HepG2 (cell line): Measurements from ENCODE around the gene CNEP1R1. TPM values are rescaled to one million over a fixed set of nuclear protein-coding genes. Genes with fewer than 3 reads are reported as not detected.

Experiments used
- ATF2 ChIP-seq: sonication (generic); formaldehyde crosslinking; IDR thresholded peaks from 2 replicates; pipeline ENCODE4 v1.4.0; 2020; ENCODE audit warnings: missing genetic modification reagents
- CEBPB ChIP-seq: IDR thresholded peaks from 2 replicates; pipeline ENCODE4 v1.6.1; 2011; ENCODE audit warnings: low read depth, low read length, improper control_type of control experiment, borderline replicate concordance
- CHD4 ChIP-seq: fragments of 200-600 bp; sonication (generic); IDR thresholded peaks from 2 replicates; pipeline ENCODE4 v1.7.0; 2017; ENCODE audit warnings: mild to moderate bottlenecking, low read length, borderline replicate concordance
- DBP ChIP-seq: sonication (generic); formaldehyde crosslinking; IDR thresholded peaks from 2 replicates; pipeline ENCODE4 v1.4.0; 2020; ENCODE audit warnings: missing genetic modification reagents; ENCODE audit errors: not compliant biosample characterization
- DMAP1 ChIP-seq: IDR thresholded peaks from 2 replicates; pipeline ENCODE4 v1.6.1; 2016
- FOXA3 ChIP-seq: IDR thresholded peaks from 2 replicates; pipeline ENCODE4 v1.6.1; 2016; ENCODE audit warnings: missing genetic modification reagents, missing compliant biosample characterization
- GATAD1 ChIP-seq: IDR thresholded peaks from 2 replicates; pipeline ENCODE4 v1.6.1; 2016; ENCODE audit warnings: missing genetic modification reagents, missing compliant biosample characterization
- GPN1 ChIP-seq: sonication (generic); formaldehyde crosslinking; IDR thresholded peaks from 2 replicates; pipeline ENCODE4 v1.5.1; 2020; ENCODE audit warnings: missing genetic modification reagents, borderline replicate concordance
- GTF2F1 ChIP-seq: fragments of 150-350 bp; IDR thresholded peaks from 2 replicates; pipeline ENCODE4 v1.6.1; 2014; ENCODE audit warnings: low read length
- MXD4 ChIP-seq: IDR thresholded peaks from 2 replicates; pipeline ENCODE4 v1.6.1; 2016; ENCODE audit warnings: mild to moderate bottlenecking, missing biosample characterization, missing genetic modification reagents
- NFKB2 ChIP-seq: sonication (generic); formaldehyde crosslinking; IDR thresholded peaks from 2 replicates; pipeline ENCODE4 v1.4.0; 2020; ENCODE audit warnings: missing genetic modification reagents, borderline replicate concordance
- RBM39 ChIP-seq: fragments of 200-400 bp; formaldehyde crosslinking; IDR thresholded peaks from one replicate; pipeline ENCODE4 v1.6.1; 2018; ENCODE audit warnings: antibody characterized with exemption, mild to moderate bottlenecking, low read depth, low read length; ENCODE audit not compliant: poor library complexity, severe bottlenecking
- SOX5 ChIP-seq: IDR thresholded peaks from 2 replicates; pipeline ENCODE4 v1.6.1; 2016; ENCODE audit warnings: borderline replicate concordance
- TEAD3 ChIP-seq: optimal IDR thresholded peaks from 2 replicates; pipeline ENCODE3; 2016; ENCODE audit warnings: borderline replicate concordance
- TSC22D2 ChIP-seq: sonication (generic); formaldehyde crosslinking; IDR thresholded peaks from 2 replicates; pipeline ENCODE4 v1.5.1; 2020; ENCODE audit warnings: missing genetic modification reagents, mild to moderate bottlenecking, borderline replicate concordance
- ZNF276 ChIP-seq: sonication (generic); formaldehyde crosslinking; IDR thresholded peaks from 2 replicates; pipeline ENCODE4 v1.4.0; 2020; ENCODE audit warnings: mild to moderate bottlenecking, low read depth, missing genetic modification reagents
- ZNF501 ChIP-seq: sonication (generic); formaldehyde crosslinking; IDR thresholded peaks from 2 replicates; pipeline ENCODE4 v1.5.1; 2020; ENCODE audit warnings: mild to moderate bottlenecking, moderate library complexity, missing genetic modification reagents
- ZNF558 ChIP-seq: sonication (generic); formaldehyde crosslinking; IDR thresholded peaks from 2 replicates; pipeline ENCODE4 v1.9.0; 2022; ENCODE audit warnings: mild to moderate bottlenecking, missing genetic modification reagents, borderline replicate concordance
- ZNF772 ChIP-seq: sonication (generic); formaldehyde crosslinking; IDR thresholded peaks from 2 replicates; pipeline ENCODE4 v1.5.0; 2020; ENCODE audit warnings: mild to moderate bottlenecking, missing genetic modification reagents
- polyA plus RNA-seq, 8 experiments: library from polyadenylated mRNA; depleted of rRNA in 3 of 8; stranded (reverse) in 7 of 8; unstranded in 1 of 8; fragments of >200 nt; fragmentation: Illumina TruSeq in 4 of 8; extraction: Trizol in 4 of 8; gene quantifications; 2 replicates each; pipeline versions ENCODE4 v1.2.1 to v1.2.3, GENCODE V29; 2011 to 2016; ENCODE audit warnings: low read depth in 4 of 8, missing spikeins in 1 of 8, mixed read lengths in 1 of 8; ENCODE audit not compliant: insufficient read depth in 1 of 8
- total RNA-seq, 5 experiments: library from RNA; depleted of rRNA; stranded (reverse); fragments of >200 nt; fragmentation: Illumina TruSeq; extraction: Trizol; gene quantifications; 2 replicates each; pipeline ENCODE4 v1.2.3, GENCODE V29; 2016; ENCODE audit warnings: low read depth in 1 of 5
- TF ChIP-seq, protein P1 (sequence below): sonication (generic); formaldehyde crosslinking; IDR thresholded peaks from 2 replicates; pipeline ENCODE4 v1.8.1; 2023; ENCODE audit warnings: missing genetic modification reagents, inconsistent platforms, borderline replicate concordance
- TF ChIP-seq, protein P2 (sequence below), 2 experiments: sonication (generic) in 1 of 2; formaldehyde crosslinking in 1 of 2; IDR thresholded peaks; 2 replicates each; pipeline versions ENCODE4 v1.5.1 to v1.6.1; 2011 to 2020; ENCODE audit warnings: borderline replicate concordance in 1 of 2, low read depth in 1 of 2, low read length in 1 of 2, mild to moderate bottlenecking in 1 of 2, missing genetic modification reagents in 1 of 2, moderate library complexity in 1 of 2
- TF ChIP-seq, protein P3 (sequence below): IDR thresholded peaks from 2 replicates; pipeline ENCODE4 v1.6.1; 2016; ENCODE audit warnings: low read depth

Gene CNEP1R1
- total and polyA plus RNA-seq, 2 of the 13 experiments (the other 11 are each of a cell fraction or from before 2014, with no cell fraction given) = 23.6 to 26.8 TPM

DNA sequence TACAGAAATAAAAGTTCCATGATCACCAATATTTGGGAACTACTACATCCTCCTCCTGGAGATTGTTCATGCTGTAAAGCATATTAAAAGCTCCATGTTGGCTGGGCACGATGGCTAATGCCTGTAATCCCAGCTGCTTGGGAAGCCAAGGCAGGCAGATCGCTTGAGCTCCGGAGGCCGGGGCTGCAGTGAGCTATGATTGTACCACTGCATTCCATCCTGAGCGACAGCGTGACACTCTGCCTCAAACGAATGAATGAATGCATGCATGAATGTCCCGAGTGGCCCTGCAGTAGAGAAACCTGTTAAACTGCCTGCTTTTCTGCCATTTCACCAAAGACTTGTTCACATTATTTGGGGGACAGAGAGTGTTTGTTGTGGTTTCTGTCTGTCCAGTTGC is 15.0 kb downstream of the CNEP1R1 start (continued):
- TF ChIP-seq ATF2 (CRISPR knock-in tag) (no peak), ZNF772 (CRISPR knock-in tag) (no peak), ZNF558 (no peak), ZNF501 (CRISPR knock-in tag) (peak; percentile 41; the same call in 1 of the 2 replicates), FOXA3 (CRISPR knock-in tag) (no peak), CHD4 (no peak), RBM39 (no peak), TSC22D2 (CRISPR knock-in tag) (no peak), TEAD3 (peak; percentile 98), NFKB2 (CRISPR knock-in tag) (no peak), SOX5 (no peak), ZNF276 (no peak), GATAD1 (CRISPR knock-in tag) (no peak), MXD4 (no peak), CEBPB (peak; percentile 86), GTF2F1 (no peak), GPN1 (CRISPR knock-in tag) (no peak), DMAP1 (CRISPR knock-in tag) (no peak), DBP (CRISPR knock-in tag) (no peak)
- TF ChIP-seq, protein P1, sequence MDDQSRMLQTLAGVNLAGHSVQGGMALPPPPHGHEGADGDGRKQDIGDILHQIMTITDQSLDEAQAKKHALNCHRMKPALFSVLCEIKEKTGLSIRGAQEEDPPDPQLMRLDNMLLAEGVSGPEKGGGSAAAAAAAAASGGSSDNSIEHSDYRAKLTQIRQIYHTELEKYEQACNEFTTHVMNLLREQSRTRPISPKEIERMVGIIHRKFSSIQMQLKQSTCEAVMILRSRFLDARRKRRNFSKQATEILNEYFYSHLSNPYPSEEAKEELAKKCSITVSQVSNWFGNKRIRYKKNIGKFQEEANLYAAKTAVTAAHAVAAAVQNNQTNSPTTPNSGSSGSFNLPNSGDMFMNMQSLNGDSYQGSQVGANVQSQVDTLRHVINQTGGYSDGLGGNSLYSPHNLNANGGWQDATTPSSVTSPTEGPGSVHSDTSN = no peak
- TF ChIP-seq, protein P2, sequence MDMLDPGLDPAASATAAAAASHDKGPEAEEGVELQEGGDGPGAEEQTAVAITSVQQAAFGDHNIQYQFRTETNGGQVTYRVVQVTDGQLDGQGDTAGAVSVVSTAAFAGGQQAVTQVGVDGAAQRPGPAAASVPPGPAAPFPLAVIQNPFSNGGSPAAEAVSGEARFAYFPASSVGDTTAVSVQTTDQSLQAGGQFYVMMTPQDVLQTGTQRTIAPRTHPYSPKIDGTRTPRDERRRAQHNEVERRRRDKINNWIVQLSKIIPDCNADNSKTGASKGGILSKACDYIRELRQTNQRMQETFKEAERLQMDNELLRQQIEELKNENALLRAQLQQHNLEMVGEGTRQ (IDR thresholded peaks at IDR 0.05; ENCODE audit: low read depth, low read length) = no peak
- TF ChIP-seq, protein P2 (CRISPR knock-in tag; IDR thresholded peaks at IDR 0.05; ENCODE audit: borderline replicate concordance) = no peak
- TF ChIP-seq, protein P3, sequence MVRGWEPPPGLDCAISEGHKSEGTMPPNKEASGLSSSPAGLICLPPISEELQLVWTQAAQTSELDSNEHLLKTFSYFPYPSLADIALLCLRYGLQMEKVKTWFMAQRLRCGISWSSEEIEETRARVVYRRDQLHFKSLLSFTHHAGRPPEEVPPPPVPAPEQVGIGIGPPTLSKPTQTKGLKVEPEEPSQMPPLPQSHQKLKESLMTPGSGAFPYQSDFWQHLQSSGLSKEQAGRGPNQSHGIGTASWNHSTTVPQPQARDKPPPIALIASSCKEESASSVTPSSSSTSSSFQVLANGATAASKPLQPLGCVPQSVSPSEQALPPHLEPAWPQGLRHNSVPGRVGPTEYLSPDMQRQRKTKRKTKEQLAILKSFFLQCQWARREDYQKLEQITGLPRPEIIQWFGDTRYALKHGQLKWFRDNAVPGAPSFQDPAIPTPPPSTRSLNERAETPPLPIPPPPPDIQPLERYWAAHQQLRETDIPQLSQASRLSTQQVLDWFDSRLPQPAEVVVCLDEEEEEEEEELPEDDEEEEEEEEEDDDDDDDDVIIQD (CRISPR knock-in tag) = no peak
